ENCODE results near the gene NUDT4.
"Not testable (repeated sequence)": the region's sequence is repeated elsewhere in the genome, so short reads cannot be mapped to it uniquely, and the experiment has no call there.

NUDT4 gene

DNA sequence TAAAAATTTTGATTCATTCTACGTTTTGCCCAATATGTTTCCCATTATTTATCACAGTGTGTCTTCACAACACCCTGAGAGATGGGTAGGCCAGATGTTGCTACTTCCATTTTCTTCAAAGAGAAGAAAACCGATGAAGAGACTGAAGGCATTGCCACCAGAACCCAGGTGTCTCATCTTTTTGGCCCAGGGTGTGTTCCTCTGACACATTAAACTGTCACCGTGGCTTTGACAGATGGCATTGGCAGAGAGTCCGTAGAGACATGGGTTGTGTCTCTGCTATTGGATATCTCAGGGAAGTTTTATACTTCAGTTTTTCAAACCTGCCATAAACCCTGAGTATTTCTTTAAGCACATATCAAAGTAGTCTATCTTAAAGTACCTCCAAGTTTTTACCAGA is 11.3 kb upstream of the NUDT4 start:
- DNase-seq (ENCODE audit: low read depth, low spot score) = no peak

DNA sequence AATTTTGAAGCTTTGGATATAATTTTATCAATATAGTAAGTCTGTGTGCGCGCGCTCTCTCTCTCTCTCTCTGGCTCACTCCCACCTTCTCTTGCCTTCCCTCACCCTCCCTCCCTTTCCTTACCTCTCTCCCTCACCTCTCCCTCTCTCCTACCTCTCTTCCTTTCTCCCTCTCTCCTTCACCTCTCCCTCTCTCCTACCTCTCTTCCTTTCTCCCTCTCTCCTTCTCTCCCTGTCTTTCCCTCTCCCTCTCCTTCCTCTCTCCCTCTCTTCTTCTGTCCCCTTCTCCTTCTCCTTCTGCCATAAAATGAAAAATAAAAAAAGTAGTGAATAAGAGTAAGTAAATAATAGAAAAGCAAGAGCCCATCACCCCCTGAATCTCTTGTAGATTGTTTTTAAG is 9.0 kb upstream of the NUDT4 start:
- no peak for DNase-seq (ENCODE audit: low read depth, low spot score)

DNA sequence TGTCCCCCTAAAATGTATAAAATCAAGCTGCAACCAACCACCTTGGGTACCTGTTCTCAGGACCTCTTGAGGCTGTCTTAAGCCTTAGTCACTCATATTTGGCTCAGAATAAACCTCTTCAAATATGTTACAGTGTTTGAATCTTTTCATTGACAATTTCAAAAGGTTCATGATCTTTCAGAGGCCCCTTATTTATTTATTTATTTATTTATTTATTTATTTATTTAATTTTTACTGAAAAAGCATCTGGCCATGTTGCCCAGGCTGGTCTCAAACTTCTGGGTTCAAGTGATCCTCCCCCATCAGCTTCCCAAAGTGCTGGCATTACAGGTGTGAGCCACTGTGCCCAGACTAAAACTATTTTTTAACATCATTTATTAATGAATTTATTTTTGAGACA is 8.2 kb upstream of the NUDT4 start:
- DNase-seq (ENCODE audit: low read depth, low spot score) = no peak

DNA sequence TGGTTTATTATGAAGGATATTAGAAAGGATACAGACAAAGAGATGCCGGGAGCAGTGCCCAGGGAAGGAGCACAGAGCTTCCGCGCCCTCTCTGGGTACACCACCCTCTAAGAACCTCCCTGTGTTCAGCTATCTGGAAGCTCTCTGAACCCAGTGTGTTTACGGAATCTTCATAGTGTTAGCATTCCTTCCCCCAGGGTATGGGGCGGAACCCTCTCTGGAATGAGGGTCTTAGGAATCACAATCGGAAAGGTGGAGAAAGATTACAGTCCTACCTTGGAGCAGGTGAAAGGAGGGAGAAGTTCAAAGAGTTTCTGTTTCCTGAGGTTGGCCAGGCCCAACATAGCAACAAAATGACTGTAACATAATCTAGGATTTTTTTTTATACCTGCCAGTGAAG is 6.8 kb upstream of the NUDT4 start:
- no peak for DNase-seq (ENCODE audit: low read depth, low spot score)

DNA sequence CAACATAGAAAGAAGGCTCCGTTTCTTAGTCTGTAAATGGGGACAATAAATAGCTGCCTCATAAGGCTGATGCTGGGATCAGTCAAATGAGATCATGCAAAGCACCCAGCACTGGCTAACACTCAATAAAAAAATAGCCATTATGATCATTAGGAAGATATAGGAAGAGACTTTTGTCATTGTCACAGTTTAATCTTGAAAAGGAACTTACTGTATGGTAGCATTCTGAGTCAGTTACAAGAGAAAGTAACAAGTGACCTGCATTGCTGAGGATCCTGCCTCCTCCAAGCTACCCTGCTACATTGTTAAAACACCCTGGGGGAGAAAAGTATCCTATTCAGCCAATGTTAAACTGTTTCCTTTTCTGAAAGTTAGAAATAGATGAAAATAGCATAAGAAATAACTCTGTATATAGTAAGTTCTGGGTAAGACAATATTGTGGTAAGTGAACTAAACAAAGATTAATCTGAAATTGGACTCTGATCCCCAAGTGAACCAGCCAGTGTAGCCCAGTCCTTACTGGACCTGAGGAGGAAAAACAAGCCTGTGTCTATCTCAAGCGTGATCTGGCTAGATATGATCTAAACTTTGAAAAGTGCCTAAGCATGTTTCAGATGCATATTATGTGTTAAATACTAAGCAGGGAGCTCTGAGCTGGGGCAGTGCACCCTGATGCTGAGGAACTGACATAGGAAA is 3.6 kb upstream of the NUDT4 start:
- DNase-seq (ENCODE audit: low read depth, low spot score) = no peak

DNA sequence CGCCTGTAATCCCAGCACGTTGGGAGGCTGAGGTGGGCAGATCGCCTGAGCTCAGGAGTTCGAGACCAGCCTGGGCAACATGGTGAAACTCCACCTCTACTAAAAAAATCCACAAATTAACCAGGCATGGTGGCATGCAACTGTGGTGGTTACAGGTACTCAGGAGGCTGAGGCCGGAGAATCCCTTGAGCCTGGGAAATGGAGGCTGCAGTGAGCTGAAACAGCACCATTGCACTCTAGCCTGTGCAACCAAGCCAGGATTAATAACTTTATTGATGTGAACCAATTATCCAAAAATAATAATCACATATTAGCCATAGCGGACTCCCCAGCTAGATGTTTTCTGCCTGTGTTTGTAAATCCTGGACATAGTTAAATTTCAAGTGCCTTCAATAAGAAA is 1.8 kb upstream of the NUDT4 start:
- DNase-seq (ENCODE audit: low read depth, low spot score) = no peak

DNA sequence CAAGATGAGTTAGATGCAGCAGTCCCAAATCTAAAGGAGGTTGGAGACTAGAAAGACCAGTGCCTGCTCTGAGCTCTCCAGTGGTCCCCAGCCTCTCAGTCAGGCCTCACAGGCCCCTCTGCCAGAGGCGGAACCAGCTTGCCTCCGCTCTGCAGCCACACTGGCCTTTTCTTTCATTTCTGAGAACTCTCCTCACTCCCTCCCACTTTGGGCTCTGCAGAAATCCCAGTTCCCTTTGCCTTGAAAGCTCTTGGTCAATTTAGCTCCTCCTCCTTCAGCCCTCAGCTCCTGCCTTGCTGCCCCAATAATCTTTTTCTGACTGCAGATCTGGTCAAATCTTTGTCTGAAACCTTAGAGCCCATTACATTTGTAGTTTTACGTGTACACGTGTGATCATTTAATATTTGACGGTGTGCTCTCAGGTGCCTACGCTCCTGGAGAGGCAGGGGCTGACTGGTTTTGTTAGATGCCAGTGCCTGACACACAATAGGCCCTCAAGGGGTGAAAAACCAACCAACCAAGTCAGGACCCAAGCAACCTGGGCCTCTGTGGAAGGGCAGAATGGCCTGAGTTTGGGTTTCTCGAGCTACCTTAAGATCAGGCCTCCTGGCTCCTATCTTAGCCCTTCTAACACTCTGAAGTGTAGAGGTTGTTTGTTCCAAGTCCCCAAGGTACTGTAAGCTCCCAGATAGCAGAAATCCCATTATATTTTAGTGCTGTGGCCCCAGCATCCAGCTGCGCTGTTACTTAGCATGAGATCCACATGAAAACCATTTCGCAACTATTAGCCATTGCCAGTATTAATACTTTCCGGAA is 1.1 kb upstream of the NUDT4 start:
- DNase-seq (ENCODE audit: low read depth, low spot score) = no peak

DNA sequence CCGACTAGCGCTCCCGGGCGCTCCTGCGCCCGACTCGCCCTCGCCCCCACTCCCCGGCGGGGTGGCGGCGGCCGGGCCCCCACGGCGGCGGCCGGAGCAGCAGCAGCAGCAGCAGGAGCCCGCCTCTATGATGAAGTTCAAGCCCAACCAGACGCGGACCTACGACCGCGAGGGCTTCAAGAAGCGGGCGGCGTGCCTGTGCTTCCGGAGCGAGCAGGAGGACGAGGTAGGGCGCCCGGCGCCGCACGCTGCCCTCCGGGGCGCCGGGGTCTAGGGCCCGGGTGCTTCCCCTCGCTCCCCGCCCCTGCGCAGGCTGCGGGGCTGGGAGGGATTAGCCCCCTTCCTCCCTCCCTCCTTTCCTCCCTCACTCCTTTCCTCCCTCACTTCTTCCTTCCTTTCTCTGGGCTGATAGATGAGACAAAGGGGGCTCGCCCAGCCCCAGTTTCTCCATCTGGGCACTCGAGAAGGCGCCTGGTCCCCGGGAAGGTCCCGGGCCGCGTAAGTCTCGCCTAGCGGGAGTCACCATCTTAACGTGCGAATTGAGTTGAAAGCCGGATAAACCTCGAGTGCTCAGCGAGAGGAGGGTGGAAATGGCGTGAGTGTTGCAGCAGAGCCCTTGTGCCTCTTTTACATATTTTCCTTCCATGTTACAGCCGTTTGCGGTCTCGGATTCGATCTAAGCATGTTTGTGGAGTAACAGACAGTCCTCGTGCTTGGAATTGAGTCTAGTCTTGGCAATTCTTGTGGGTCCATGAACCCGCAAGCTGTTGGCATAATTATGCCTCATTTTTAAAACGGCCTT is 672 bp downstream of the NUDT4 start:
- DNase-seq (ENCODE audit: low read depth, low spot score) = not testable (repeated sequence)

DNA sequence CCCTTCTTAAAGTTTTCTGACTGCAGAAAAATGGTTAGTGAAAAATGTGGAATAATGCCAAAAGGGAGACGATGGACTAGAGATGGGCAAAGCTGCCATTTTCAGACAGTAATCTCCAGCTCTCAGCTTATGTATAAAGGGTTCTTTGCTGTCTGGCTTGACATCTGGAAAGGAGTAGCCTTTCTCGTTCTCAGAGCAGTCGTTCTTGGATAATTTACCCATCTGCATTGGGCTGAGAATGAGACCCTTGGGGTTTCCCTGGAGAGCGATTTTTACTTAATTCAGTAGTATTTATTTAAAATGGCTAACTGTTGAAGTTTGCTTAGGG is 1.2 kb downstream of the NUDT4 start:
- DNase-seq (ENCODE audit: low read depth, low spot score) = no peak

DNA sequence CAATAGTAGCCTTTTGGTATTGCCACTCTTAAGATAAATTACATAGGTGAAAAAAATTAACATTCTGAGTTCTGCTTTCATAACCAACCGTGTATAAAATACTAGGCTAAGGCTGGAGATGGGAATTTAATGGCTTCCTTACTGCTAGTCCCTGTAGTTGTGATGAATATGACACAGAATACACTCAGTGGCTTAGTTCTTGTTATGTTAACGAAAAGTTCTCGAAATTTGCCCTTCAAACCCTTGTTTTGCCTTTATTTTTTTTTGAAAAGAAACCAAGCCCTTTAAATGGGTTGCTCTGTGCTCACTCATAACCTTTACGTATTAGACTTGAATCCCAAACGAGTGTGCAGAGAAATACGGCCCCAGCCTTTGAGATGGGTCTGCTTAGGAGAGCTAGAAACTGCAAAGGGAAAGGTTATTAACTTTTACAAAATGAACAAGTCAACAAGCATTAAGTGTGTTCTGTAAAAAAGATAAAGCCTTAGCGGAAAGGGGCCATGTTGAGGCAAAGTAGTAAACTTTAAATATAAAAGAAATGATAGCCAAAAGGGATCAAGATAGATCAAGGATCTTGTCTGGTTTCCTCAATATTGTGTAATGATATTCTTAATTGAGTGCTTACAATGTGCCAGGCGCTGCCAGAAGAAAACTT is 1.7 kb downstream of the NUDT4 start:
- DNase-seq (ENCODE audit: low read depth, low spot score) = no peak

DNA sequence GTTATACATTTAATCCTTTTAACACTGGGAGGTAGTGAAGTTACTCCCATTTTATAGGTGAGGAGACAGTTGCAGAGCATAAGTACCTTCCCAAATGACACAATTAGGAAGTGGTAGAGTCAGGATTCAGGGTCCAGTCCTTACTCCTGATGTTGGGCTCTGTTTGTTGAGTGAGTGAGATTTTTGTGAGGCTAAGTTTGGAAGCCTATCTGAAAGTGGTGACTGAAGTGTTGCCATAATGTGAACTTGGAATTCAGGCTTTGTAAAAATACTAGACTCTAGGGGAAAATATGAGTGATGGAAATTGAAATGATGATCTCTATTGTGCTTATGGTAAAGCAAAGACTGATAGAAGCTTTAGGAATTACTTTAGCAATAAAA is 2.2 kb downstream of the NUDT4 start:
- DNase-seq (ENCODE audit: low read depth, low spot score) = no peak

DNA sequence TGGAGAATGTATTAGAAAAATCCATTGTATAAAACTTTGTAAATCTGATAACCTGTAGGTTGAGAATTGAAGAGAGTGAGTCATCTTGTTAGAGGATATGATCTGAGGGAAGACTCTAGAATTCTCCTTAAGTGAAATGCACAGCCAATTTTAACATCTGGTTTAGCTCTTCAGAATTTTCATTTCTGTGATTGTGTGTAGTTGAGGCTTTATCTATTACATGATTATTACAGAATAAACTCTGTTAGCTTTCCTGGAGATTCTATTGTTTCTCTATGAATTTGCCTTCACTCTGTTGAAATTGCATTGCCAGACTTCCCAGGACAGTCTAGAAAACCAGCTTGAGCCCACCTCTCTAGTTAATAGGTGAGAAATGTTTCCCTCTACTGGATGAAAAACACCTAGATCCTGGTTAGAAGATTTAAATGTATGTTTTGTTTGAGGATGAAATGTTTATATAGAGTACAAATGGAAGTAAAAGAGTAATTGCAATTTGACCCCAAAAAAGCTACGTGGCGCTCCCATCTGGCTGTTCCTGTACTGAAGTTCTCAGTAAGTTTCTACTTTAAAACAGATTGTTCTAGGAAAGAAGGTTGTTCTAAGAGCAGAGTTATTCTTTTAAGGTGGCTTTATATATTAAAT is 2.9 kb downstream of the NUDT4 start:
- no peak for DNase-seq (ENCODE audit: low read depth, low spot score)

DNA sequence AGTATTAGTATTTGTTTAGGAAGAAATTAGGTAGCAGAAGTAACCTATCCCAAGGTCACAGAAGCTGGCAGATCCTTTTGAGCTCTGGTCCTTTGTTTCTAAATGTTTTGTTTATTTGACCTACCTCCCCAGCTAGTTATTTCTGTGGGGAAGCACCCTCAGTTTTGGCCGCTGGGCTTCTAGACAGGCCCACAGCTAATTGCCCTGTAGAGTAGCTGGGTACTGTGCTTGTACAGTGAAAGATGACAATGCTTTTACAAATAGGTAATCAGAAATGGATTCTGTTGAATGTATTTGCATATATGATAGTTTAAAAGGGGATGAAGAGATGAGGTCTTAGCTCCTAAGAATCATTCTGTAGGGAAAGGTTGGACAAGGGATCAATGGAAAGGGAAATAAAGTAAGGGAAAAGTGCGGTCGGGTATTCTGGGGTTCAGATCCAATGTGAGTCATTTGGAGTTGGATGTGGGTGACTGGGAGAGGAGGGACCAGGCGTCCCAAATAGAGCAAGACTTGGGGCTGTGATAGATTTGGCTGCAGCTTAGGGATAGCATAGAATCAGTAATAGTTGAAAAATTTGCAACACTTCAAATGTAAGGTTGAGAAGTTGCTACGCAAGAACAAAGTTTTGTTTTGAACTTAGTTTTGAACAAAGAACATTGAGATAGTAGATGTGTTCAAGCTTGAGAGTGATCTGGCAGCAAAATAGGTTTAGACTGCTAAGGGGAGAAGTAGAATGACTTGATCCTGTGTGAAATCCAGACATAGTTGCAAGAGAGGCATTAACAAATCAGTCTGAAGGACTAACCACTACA is 3.6 kb downstream of the NUDT4 start:
- no peak for DNase-seq (ENCODE audit: low read depth, low spot score)

DNA sequence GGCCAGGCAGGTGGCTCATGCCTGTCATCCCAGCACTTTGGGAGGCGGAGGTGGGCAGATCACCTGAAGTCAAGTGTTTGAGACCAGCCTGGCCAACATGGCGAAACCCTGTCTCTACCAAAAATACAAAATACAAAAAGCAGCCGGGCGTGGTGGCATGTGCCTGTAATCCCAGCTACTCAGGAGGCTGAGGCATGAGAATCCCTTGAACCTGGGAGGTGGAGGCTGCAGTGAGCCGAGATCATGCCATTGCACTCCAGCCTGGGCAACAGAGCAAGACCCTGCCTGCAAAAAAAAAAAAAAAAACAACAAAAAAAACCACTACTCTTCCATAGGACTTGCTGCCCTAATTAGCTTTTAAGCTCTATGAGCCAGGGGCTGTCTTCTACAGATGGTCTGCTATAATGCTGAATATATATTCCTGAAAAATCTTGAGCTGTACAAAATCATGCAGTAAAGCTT is 4.3 kb downstream of the NUDT4 start:
- not testable (repeated sequence) for DNase-seq (ENCODE audit: low read depth, low spot score)

DNA sequence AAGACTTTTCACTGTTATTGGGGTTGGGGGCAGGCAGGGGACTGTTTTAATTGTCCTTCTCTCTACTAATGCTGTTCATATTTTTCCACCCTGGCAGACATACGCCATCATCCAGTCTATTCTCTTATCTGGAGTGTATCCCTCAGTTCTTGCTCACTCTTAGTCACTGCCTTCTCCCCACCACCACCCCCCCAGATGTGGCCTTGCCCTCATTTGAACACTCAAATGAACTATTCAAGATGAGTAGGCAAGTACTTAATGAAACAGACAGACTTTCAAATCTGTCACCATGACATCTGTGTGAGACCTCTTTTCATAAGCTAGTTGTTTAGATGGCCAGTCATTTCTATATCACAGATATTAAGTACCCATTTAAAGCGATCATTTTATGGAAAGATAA is 10.1 kb downstream of the NUDT4 start:
- DNase-seq (ENCODE audit: low read depth, low spot score) = no peak

DNA sequence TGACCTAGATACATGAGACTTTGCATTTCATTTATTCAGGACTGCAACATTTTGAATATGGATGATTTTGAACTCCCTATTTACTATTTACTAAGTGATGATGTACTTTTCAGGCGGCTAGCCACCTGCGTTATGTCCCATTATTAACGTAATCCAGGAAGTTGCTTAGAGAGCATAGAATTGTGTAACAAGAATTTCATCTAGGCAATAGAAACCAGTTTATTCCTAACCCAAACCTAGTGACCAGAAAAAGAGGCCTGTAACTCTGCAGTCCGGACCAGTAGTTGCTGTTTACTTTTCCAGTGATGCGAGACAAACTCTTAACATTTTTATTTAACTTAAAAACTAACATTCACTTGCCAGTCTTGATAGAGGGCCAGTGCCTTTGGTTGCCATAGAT is 12.3 kb downstream of the NUDT4 start:
- DNase-seq (ENCODE audit: low read depth, low spot score) = no peak

DNA sequence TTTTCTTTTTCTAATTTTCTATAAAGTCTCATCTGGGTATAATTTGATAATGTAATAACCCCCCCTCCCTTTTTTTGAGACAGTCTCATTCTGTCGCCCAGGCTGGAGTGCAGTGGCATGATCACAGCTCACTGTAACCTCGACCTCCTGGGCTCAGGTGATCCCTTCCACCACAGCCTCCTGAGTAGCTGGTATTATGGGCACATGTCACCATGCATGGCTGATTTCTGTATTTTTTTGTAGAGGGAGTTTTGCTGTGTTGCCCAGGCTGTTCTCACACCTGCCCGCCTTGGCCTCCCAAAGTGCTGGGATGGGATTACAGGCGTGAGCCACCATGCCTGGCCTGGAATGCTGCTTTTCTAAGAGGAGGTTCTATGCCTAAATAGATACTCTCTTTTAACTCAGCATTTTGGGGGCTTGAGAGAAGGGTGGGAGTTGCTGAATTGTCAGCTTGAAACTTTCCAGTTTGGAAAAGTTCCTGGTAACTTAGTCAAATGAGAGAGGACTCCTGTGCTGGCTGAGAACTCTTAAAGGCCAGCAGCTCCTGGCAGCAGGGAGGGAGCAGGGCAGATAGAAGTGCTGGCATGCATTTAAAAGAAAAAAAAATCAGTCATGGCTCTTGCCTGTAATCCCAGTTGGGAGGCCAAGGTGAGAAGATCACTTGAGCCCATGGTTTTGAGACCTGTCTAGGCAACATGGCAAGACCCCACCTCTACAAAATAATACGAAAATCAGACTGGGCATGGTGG is 13.0 kb downstream of the NUDT4 start:
- DNase-seq (ENCODE audit: low read depth, low spot score) = no peak

DNA sequence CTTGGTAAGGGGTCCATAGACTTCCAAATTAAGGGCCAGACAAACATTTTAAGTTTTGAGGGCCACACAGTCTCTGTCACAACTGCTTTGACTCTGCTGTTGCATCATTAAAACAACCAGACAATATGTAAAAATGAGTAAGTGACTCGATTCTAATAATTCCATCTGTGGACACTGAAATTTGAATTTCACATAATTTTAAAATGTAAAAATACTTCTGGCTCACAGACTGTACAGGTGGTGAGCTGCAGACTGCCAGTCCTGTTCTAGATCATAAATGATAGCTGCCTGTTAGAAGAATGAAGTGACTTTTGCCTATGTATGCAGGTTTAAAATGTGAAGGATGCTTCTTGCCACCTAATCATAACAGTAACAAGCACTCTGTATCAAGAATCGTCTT is 15.7 kb downstream of the NUDT4 start:
- no peak for DNase-seq (ENCODE audit: low read depth, low spot score)

DNA sequence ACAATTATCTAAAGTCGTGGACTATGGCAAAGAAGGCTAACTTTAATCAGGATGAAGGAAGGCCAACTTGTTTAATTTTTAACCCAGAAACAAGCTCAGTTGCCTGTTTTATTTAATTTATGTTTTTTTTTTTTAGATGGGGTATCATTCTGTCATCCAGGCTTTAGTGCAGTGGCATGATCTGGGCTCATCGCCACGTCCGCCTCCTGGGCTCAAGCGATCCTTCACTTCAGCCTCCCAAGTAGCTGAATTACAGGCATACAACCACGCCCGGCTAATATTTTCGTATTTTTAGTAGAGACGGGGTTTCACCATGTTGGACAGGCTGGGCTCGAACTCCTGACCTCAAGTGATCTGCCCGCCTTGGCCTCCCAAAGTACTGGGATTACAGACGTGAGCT is 19.7 kb downstream of the NUDT4 start:
- no peak for DNase-seq (ENCODE audit: low read depth, low spot score)

Data from brain pericyte (primary cell).